GM12892 (cell line): ENCODE measurements around the gene C17orf75.

Source experiments
- POLR2A ChIP-seq: IDR thresholded peaks from 2 replicates; pipeline ENCODE4 v1.6.1; 2011; ENCODE audit warnings: low read depth, low read length, control low read depth
- POLR2AphosphoS5 ChIP-seq: IDR thresholded peaks from 2 replicates; pipeline ENCODE4 v1.6.1; 2011; ENCODE audit warnings: low read depth, low read length, control low read depth

DNA sequence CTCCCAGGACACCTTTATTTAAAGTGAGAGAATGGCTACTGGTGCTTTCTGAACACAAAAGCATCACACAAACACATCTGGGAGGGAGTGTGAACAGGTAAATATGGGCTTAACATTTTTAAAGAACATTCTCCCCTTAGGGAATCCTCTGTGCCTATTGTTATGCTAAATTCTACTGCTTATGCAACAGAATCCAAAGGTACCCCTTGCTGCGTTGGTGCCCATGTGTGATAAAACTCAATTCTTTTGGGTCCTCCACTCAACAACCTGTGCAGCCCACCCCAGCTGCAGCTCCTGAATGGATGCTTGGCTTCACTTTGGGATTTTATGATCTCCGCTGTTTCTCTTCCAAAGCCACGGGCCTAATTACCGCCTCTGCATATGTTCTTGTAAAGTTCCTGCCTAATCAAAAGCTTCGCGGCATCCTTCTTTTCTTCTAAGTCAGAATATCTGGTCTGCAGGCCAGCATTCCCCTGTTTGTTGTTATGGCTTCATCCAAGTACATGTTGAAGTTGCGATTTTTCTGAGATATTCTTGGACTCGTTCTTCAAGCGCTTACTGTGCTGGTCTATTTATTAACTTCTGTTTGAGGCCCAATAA, 52.4 kb downstream of the C17orf75 start:
- TF ChIP-seq POLR2AphosphoS5 (no peak), POLR2A (no peak)
